ENCODE measurements around the gene KIRREL3. TPM values are rescaled to one million over a fixed set of nuclear protein-coding genes. Genes with fewer than 3 reads are reported as not detected.

KIRREL3 gene
- total and polyA plus RNA-seq, 3 donors from 2014 or later, result 1.0 to 1.1 (median 1.1) TPM

DNA sequence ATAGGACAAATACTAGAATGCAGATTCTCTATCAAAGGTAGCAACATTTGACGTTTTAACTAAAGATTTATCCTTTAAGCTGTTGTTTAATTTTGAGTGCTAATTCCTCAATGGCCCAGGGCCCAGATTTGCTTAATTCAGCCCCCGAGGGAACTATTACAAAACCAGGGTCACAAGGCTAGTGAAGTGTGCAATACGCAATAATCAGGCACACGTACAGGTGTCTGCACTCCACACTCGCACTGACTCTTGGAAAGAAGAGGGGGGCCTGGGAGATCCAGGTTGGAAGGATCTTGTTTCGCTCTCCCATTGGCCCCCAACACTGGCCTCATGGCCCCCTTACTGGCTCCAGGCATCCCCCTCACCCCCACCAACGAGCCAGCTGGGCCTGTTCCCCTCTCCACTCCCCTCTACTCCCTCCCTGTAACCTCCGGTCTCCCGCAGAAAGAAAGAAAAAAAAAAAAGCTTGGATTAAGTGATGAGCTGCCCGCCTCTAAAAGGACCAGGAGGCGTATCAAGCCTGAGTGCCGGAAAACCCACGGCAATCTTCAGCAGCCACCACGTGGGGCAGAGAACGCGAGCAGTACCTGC is 2.2 kb upstream of the KIRREL3 start:
- Histone ChIP-seq H3K4me1 (peaks cover 5% of the 10 kb centered on the region), H3K27me3 (no peaks in the 10 kb centered on the region), H3K9me3 (no peaks in the 10 kb centered on the region), H3K36me3 (ENCODE audit: low read depth, missing control alignments) (no peaks in the 10 kb centered on the region), H3K27ac (no peak overlapping the region), H3K4me3 (peak overlapping the region; percentile 31 to 34)
- whole genome bisulfite sequencing, 2 donors, result 14 to 16% methylated on average over 16 of the region's 16 CpGs
- DNase-seq, result no peak
- TF ChIP-seq POLR2A (IDR thresholded peaks at IDR 0.05), result no peak
- TF ChIP-seq, protein P1, sequence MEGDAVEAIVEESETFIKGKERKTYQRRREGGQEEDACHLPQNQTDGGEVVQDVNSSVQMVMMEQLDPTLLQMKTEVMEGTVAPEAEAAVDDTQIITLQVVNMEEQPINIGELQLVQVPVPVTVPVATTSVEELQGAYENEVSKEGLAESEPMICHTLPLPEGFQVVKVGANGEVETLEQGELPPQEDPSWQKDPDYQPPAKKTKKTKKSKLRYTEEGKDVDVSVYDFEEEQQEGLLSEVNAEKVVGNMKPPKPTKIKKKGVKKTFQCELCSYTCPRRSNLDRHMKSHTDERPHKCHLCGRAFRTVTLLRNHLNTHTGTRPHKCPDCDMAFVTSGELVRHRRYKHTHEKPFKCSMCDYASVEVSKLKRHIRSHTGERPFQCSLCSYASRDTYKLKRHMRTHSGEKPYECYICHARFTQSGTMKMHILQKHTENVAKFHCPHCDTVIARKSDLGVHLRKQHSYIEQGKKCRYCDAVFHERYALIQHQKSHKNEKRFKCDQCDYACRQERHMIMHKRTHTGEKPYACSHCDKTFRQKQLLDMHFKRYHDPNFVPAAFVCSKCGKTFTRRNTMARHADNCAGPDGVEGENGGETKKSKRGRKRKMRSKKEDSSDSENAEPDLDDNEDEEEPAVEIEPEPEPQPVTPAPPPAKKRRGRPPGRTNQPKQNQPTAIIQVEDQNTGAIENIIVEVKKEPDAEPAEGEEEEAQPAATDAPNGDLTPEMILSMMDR (IDR thresholded peaks at IDR 0.05), result no peak
- intact Hi-C loops (cut with DNase I; ENCODE audit: low total_unique reads), result no loop called here

DNA sequence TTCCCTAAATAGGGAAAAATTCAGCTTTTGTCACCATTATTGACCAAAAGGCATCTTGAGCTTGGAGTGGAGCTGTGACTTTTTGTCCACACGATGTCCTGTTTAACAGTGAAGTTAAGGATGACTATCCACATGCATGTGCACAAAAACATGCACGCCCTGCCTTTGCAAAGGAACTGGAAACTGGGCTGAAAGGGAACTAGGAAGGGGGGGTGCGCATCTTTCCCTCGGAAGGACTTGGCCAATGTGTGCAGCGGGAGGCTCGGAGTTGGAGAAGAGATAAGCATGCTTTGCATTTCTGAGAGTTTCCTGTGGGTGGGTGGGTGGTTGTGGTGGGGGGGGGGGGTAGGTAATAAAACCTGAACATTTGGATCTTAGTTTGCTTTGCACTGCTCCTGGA is 411 bp upstream of the KIRREL3 start:
- Histone ChIP-seq H3K27me3 (no peaks in the 10 kb centered on the region), H3K4me1 (peaks cover 5% of the 10 kb centered on the region), H3K9me3 (no peaks in the 10 kb centered on the region), H3K4me3 (no peak overlapping the region), H3K36me3 (ENCODE audit: low read depth, missing control alignments) (no peaks in the 10 kb centered on the region), H3K27ac (no peak overlapping the region)
- DNase-seq, result no peak
- TF ChIP-seq, protein P1 (IDR thresholded peaks at IDR 0.05), result no peak
- TF ChIP-seq POLR2A (IDR thresholded peaks at IDR 0.05), result no peak
- intact Hi-C loops (cut with DNase I; ENCODE audit: low total_unique reads), result no loop called here
- 3 to 5% methylated on average over 6 of the region's 6 CpGs for WGBS, 2 donors

DNA sequence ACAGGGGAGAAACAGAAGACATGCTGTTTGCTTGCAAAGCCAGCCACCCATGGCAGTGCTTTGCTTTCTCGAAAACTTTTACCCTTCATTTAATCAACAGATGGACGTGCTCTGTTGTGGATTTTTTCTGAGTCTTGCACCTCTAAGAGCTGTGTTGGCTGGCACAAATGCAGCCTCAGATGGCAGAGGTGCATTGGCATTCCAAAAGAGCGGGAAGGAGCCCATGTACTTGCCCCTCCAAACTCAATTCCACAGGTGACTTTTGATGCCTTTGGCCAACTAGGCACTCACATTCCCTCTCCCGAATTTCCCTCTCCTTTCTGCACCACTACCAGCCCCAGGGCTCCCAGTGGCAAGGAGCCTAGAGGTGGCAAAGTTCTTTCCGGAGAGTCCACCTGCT is 1.2 kb downstream of the KIRREL3 start:
- TF ChIP-seq POLR2A (IDR thresholded peaks at IDR 0.05), result no peak
- TF ChIP-seq, protein P1 (IDR thresholded peaks at IDR 0.05), result no peak
- Histone ChIP-seq H3K4me3 (no peak overlapping the region), H3K36me3 (ENCODE audit: low read depth, missing control alignments) (no peaks in the 10 kb centered on the region), H3K9me3 (no peaks in the 10 kb centered on the region), H3K27ac (no peak overlapping the region), H3K27me3 (no peaks in the 10 kb centered on the region), H3K4me1 (peaks cover 5% of the 10 kb centered on the region)
- 66 to 78% methylated on average over 5 of the region's 5 CpGs for WGBS, 2 donors
- no peak for DNase-seq
- intact Hi-C loops (cut with DNase I; ENCODE audit: low total_unique reads), result no loop called here

DNA sequence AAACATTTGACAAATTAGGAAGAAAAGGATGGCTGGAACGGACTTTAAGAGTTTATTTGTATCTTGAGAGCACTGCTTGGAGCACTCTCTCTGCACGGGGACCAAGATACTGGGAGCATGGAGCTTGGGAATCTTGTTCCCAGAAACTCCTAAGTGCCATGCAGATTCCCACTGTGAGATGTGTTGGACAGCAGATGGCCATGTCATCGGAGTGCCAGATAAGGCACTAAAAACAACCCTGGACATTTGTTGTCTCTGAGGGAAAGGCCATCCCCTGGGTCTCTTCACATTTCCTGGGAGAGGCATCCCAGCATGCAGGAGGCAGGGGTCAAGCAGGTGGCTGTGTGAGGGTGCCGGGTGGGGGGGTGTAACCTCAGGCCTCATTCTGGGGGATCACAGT is 2.9 kb downstream of the KIRREL3 start:
- 82 to 86% methylated on average over 4 of the region's 4 CpGs for WGBS, 2 donors
- intact Hi-C loops (cut with DNase I; ENCODE audit: low total_unique reads), result no loop called here
- H3K27me3 ChIP-seq, result no peaks in the 10 kb centered on the region
- H3K9me3 ChIP-seq, result no peaks in the 10 kb centered on the region
- TF ChIP-seq, protein P1 (IDR thresholded peaks at IDR 0.05), result no peak
- TF ChIP-seq POLR2A (IDR thresholded peaks at IDR 0.05), result no peak
- no peak overlapping the region for H3K27ac ChIP-seq
- DNase-seq, result no peak
- no peak overlapping the region for H3K4me3 ChIP-seq
- H3K36me3 ChIP-seq (ENCODE audit: low read depth, missing control alignments), result no peaks in the 10 kb centered on the region
- no peaks in the 10 kb centered on the region for H3K4me1 ChIP-seq

DNA sequence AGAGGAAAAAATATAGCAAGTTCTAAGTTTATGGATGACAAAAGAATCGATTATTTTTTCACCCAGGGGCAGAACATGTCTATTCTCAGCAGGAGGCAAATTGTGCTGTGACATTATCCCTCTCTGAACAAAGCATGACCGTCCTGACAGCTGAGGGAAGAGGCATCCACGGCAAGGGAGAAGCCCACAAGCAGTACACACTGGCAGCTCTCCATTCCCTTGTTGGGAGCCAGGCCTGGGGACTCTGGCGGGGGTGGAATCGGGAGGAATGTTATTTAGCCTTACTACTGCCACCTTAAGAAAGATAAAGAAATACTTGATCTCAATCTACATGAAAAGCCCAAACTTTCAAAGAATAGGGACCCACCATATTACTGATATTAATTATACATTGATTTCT is 3.4 kb downstream of the KIRREL3 start:
- Histone ChIP-seq H3K9me3 (no peaks in the 10 kb centered on the region), H3K4me1 (no peaks in the 10 kb centered on the region), H3K36me3 (ENCODE audit: low read depth, missing control alignments) (no peaks in the 10 kb centered on the region), H3K27ac (no peak overlapping the region), H3K4me3 (no peak overlapping the region), H3K27me3 (no peaks in the 10 kb centered on the region)
- no peak for DNase-seq
- intact Hi-C loops (cut with DNase I; ENCODE audit: low total_unique reads), result no loop called here
- WGBS, 2 donors, result 58 to 65% methylated on average over 5 of the region's 5 CpGs
- TF ChIP-seq POLR2A (IDR thresholded peaks at IDR 0.05), result no peak
- TF ChIP-seq, protein P1 (IDR thresholded peaks at IDR 0.05), result no peak

Measured in testis (tissue), 3 donors.